PC-9 (cell line): ENCODE measurements around the gene DSCAM. TPM values are rescaled to one million over a fixed set of nuclear protein-coding genes. Genes with fewer than 3 reads are reported as not detected.

Source experiments
- BruUV-seq: library from RNA; stranded (reverse); fragments of 400-500 nt; replicated peaks from 2 replicates; lab custom pipeline; 2021; lab: Mats Ljungman, UMichigan
- CTCF ChIA-PET: fragments of 300-600 bp; sonication (Branson Sonifier 250); formaldehyde crosslinking; loops from one replicate; lab custom pipeline; 2022; ENCODE audit warnings: antibody characterized with exemption; lab: Charles Lee
- POLR2A ChIA-PET: fragments of 300-600 bp; sonication (Branson Sonifier 250); formaldehyde crosslinking; loops from one replicate; lab custom pipeline; 2022; ENCODE audit warnings: antibody characterized with exemption; ENCODE audit not compliant: unreplicated experiment; lab: Charles Lee
- DNase-seq, 2 experiments: peaks; one replicate each; pipeline versions ENCODE4 v3.0.0 to v3.0.0-alpha.2; 2015 to 2022; ENCODE audit warnings: mixed read lengths in 1 of 2
- H2AFZ ChIP-seq: fragments of 200-600 bp; sonication (generic); 2 replicates; pipeline ENCODE4 v1.8.1; 2017; ENCODE audit warnings: antibody characterized with exemption
- H3F3A ChIP-seq: fragments of 200-600 bp; sonication (generic); 2 replicates; pipeline ENCODE4 v1.8.1; 2017; ENCODE audit warnings: antibody characterized with exemption, mild to moderate bottlenecking, low read depth; ENCODE audit not compliant: insufficient read depth
- H3K27ac ChIP-seq: fragments of 200-600 bp; sonication (generic); 2 replicates; pipeline ENCODE4 v1.6.1; 2016; ENCODE audit warnings: mixed run types
- H3K27me3 ChIP-seq: fragments of 200-600 bp; sonication (generic); 2 replicates; pipeline ENCODE4 v1.6.1; 2016; ENCODE audit warnings: low read depth, mixed run types; ENCODE audit not compliant: insufficient read depth
- H3K36me3 ChIP-seq: fragments of 200-600 bp; sonication (generic); 2 replicates; pipeline ENCODE4 v1.6.1; 2016; ENCODE audit warnings: low read depth, mixed run types
- H3K4me1 ChIP-seq: fragments of 200-600 bp; sonication (generic); replicated peaks from 2 replicates; pipeline ENCODE4 v1.6.1; 2016; ENCODE audit warnings: mixed run types; ENCODE audit not compliant: insufficient read depth
- H3K4me2 ChIP-seq: fragments of 200-600 bp; sonication (generic); 2 replicates; pipeline ENCODE4 v1.6.1; 2017; ENCODE audit warnings: mixed run types
- H3K4me3 ChIP-seq: fragments of 200-600 bp; sonication (generic); 2 replicates; pipeline ENCODE4 v1.6.1; 2016; ENCODE audit warnings: mixed run types
- H3K79me2 ChIP-seq: fragments of 200-600 bp; sonication (generic); 2 replicates; pipeline ENCODE4 v1.6.1; 2017; ENCODE audit warnings: low read depth, mixed run types
- H3K9me2 ChIP-seq: fragments of 200-600 bp; sonication (generic); 2 replicates; pipeline ENCODE4 v1.8.1; 2017; ENCODE audit warnings: mild to moderate bottlenecking; ENCODE audit not compliant: insufficient read depth
- H3K9me3 ChIP-seq: fragments of 200-600 bp; sonication (generic); 2 replicates; pipeline ENCODE4 v1.8.1; 2016; ENCODE audit warnings: low read depth; ENCODE audit not compliant: insufficient read depth
- H4K20me1 ChIP-seq: fragments of 200-600 bp; sonication (generic); 2 replicates; pipeline ENCODE4 v1.8.1; 2017; ENCODE audit not compliant: insufficient read depth
- EZH2 ChIP-seq: fragments of 200-600 bp; sonication (generic); IDR thresholded peaks from 2 replicates; pipeline ENCODE4 v1.8.0; 2017; ENCODE audit warnings: antibody characterized with exemption, low read depth
- intact Hi-C: fragments of 100-400 bp; cut with micrococcal nuclease; formaldehyde crosslinking; loops from one replicate; pipeline ENCODE4 v1.10.0; 2022; ENCODE audit not compliant: unreplicated experiment
- total RNA-seq: library from RNA; stranded (reverse); gene quantifications from 2 replicates; pipeline ENCODE4 v1.2.3, GENCODE V29; 2021
- TF ChIP-seq, protein P1 (sequence below): fragments of 200-600 bp; sonication (generic); conservative IDR thresholded peaks from 2 replicates; pipeline ENCODE4 v1.6.1; 2017; ENCODE audit warnings: mixed run types, antibody characterized with exemption, mild to moderate bottlenecking, moderate library complexity

The DSCAM gene
- total RNA-seq, 1 experiment from 2014 or later, result not detected

DNA sequence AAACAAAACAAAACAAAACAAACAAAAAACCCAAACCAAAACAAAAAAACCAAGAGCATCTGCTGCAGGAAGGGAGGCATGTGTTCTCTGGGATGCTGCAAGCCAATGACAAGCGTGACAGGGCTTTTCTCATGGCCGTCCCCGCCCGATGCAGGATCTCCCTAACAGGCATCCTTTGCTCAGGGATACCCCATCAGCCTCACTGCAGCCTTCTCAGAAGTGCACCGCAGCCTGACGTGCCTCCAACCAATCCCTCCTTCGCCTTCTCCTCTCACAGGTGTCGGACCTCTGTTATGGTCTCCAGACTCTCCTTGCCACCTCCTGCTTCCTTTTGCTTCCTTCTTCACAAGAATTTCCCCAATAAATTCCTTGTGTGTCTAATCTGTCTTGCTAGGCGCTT, 832.6 kb downstream of the DSCAM start:
- BruUV-seq, result no TSS peak
- H3F3A ChIP-seq, result no peaks in the 10 kb centered on the region
- CTCF ChIA-PET, result no interaction called here
- POLR2A ChIA-PET, result no interaction called here
- no peaks in the 10 kb centered on the region for H3K9me3 ChIP-seq
- no peak overlapping the region for H3K4me3 ChIP-seq
- H3K27ac ChIP-seq, result no peak overlapping the region
- TF ChIP-seq, protein P1, sequence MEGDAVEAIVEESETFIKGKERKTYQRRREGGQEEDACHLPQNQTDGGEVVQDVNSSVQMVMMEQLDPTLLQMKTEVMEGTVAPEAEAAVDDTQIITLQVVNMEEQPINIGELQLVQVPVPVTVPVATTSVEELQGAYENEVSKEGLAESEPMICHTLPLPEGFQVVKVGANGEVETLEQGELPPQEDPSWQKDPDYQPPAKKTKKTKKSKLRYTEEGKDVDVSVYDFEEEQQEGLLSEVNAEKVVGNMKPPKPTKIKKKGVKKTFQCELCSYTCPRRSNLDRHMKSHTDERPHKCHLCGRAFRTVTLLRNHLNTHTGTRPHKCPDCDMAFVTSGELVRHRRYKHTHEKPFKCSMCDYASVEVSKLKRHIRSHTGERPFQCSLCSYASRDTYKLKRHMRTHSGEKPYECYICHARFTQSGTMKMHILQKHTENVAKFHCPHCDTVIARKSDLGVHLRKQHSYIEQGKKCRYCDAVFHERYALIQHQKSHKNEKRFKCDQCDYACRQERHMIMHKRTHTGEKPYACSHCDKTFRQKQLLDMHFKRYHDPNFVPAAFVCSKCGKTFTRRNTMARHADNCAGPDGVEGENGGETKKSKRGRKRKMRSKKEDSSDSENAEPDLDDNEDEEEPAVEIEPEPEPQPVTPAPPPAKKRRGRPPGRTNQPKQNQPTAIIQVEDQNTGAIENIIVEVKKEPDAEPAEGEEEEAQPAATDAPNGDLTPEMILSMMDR, result no peak
- no peak for TF ChIP-seq EZH2
- H3K4me2 ChIP-seq, result no peak overlapping the region
- H2AFZ ChIP-seq, result no peak overlapping the region
- H3K4me1 ChIP-seq, result no peaks in the 10 kb centered on the region
- no peaks in the 10 kb centered on the region for H4K20me1 ChIP-seq
- peaks cover 10% of the 10 kb centered on the region; the same call in 1 of the 2 replicates for H3K27me3 ChIP-seq
- no peak for DNase-seq
- H3K9me2 ChIP-seq, result no peaks in the 10 kb centered on the region
- H3K36me3 ChIP-seq, result no peaks in the 10 kb centered on the region
- intact Hi-C loops, result no loop called here
- no peaks in the 10 kb centered on the region for H3K79me2 ChIP-seq

DNA sequence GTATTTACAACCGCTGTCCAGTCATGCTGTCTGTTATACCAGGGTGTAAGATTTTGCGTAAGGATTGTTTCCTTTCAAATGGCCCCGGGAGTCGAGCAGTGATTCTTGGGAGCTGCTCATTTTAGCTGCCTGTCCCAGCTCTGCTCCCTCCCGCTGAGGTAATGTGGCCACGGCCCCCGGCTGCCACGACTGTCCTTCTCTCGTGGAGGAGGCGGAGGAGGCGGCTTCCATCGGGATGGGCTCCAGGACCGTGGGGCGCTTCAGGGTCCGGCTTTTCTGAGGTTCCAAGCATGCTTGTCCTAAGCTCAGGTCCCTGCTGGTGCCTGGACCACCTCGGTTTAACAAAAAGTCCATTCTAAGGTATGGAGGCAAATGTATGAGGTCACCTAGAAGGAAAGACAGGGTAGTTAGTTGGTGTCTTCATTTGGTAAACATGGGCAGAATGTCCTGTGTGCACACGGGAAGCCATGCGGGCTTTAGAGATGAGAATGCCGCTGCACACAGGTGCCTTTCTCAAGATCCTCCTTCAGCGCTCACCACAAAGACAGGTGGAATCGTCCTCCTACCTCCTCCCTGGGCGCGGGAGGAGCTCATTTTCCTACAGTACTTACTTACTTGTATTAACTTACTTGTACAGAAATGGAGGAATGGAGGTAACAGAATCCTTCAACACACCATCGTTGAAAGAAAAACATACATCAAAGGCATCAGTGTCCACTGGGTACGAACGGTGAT, 833.8 kb downstream of the DSCAM start:
- Histone ChIP-seq H2AFZ (no peak overlapping the region), H3F3A (no peaks in the 10 kb centered on the region), H3K4me1 (no peaks in the 10 kb centered on the region), H3K27me3 (peaks cover 7% of the 10 kb centered on the region; the same call in 1 of the 2 replicates), H4K20me1 (no peaks in the 10 kb centered on the region), H3K79me2 (no peaks in the 10 kb centered on the region), H3K4me3 (no peak overlapping the region), H3K27ac (no peak overlapping the region), H3K4me2 (no peak overlapping the region), H3K36me3 (no peaks in the 10 kb centered on the region), H3K9me3 (no peaks in the 10 kb centered on the region), H3K9me2 (no peaks in the 10 kb centered on the region)
- ChIA-PET POLR2A (no interaction called here), CTCF (no interaction called here)
- BruUV-seq, result no TSS peak
- no peak for TF ChIP-seq EZH2
- TF ChIP-seq, protein P1, result no peak
- intact Hi-C loops, result no loop called here
- DNase-seq, result no peak

DNA sequence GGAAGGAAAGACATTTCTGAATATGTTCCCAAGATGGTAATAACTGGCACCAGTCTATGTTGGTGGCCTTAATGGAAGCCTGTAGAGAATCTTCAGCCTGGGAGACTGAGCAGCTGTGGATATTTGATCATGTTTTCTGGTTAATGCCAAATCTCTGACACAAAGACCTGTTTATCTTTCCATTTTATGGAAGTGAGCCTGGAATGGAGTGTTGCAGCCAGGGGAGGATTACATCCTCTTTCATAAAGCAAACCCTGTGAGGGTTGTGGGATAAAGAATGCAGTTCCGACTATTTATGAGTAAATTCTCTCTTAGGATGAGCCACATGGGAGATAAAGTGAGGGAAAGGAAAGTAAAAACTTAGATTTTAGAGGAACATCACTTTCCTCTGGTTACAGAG, 835.6 kb downstream of the DSCAM start:
- no peak for TF ChIP-seq EZH2
- TF ChIP-seq, protein P1, result no peak
- DNase-seq, result no peak
- no TSS peak for BruUV-seq
- H3K9me3 ChIP-seq, result no peaks in the 10 kb centered on the region
- no peaks in the 10 kb centered on the region for H3K36me3 ChIP-seq
- peaks cover 7% of the 10 kb centered on the region; the same call in 1 of the 2 replicates for H3K27me3 ChIP-seq
- ChIA-PET POLR2A (no interaction called here), CTCF (no interaction called here)
- H3F3A ChIP-seq, result no peaks in the 10 kb centered on the region
- no peaks in the 10 kb centered on the region for H3K9me2 ChIP-seq
- H4K20me1 ChIP-seq, result no peaks in the 10 kb centered on the region
- intact Hi-C loops, result no loop called here
- no peak overlapping the region for H2AFZ ChIP-seq
- H3K4me1 ChIP-seq, result no peaks in the 10 kb centered on the region
- no peak overlapping the region for H3K27ac ChIP-seq
- H3K79me2 ChIP-seq, result no peaks in the 10 kb centered on the region
- H3K4me2 ChIP-seq, result no peak overlapping the region
- no peak overlapping the region for H3K4me3 ChIP-seq
